Right kidney (tissue), 1 donor: ENCODE results near the gene MYPN.
"Not testable (repeated sequence)": the region's sequence is repeated elsewhere in the genome, so short reads cannot be mapped to it uniquely, and the experiment has no call there.

Experiments used
- DNase-seq: peaks from one replicate; pipeline ENCODE4 v3.0.0-alpha.2; 2016

MYPN gene

GRCh38 chr10:68135922-68136792 lies 26.9 kb downstream of the MYPN start:
- DNase-seq, result no peak

GRCh38 chr10:68137171-68137570 lies 27.9 kb downstream of the MYPN start:
- no peak for DNase-seq

- no peak for DNase-seq
Measured at GRCh38 chr10:68138526-68138925, 29.2 kb downstream of the MYPN start.

- DNase-seq, result no peak
Measured at GRCh38 chr10:68139448-68140272, 30.4 kb downstream of the MYPN start.

- DNase-seq, result no peak
Measured at GRCh38 chr10:68142761-68143160, 33.5 kb downstream of the MYPN start.

- no peak for DNase-seq
Measured at GRCh38 chr10:68144709-68145108, 35.4 kb downstream of the MYPN start.

- DNase-seq, result no peak
Measured at GRCh38 chr10:68145705-68146104, 36.4 kb downstream of the MYPN start.

- DNase-seq, result no peak
Measured at GRCh38 chr10:68146133-68146532, 36.8 kb downstream of the MYPN start.

GRCh38 chr10:68151453-68151852 lies 42.2 kb downstream of the MYPN start:
- DNase-seq, result no peak

GRCh38 chr10:68153473-68154210 lies 44.4 kb downstream of the MYPN start:
- DNase-seq, result no peak

- DNase-seq, result peak; percentile 23
Measured at GRCh38 chr10:68154211-68154497, 44.9 kb downstream of the MYPN start.

- no peak for DNase-seq
Measured at GRCh38 chr10:68155615-68156210, 46.4 kb downstream of the MYPN start.

- DNase-seq, result no peak
Measured at GRCh38 chr10:68156373-68157185, 47.3 kb downstream of the MYPN start.

GRCh38 chr10:68157522-68157921 lies 48.2 kb downstream of the MYPN start:
- DNase-seq, result not testable (repeated sequence)

- DNase-seq, result no peak
Measured at GRCh38 chr10:68158031-68158430, 48.7 kb downstream of the MYPN start.

- DNase-seq, result no peak
Measured at GRCh38 chr10:68163735-68164134, 54.4 kb downstream of the MYPN start.

- no peak for DNase-seq
Measured at GRCh38 chr10:68165643-68166042, 56.4 kb downstream of the MYPN start.

GRCh38 chr10:68166871-68167585 lies 57.7 kb downstream of the MYPN start:
- no peak for DNase-seq

GRCh38 chr10:68167586-68168189 lies 58.4 kb downstream of the MYPN start:
- DNase-seq, result no peak

GRCh38 chr10:68171539-68172080 lies 62.3 kb downstream of the MYPN start:
- no peak for DNase-seq
